NCI-H2227 treated with DMSO at 0.1 percent for 48 hours (cell line): Measurements from ENCODE around the gene ZNF787.
A peak's percentile ranks its signal among the peaks of the same experiment; 100 is the strongest.
"Not testable (repeated sequence)": the region's sequence is repeated elsewhere in the genome, so short reads cannot be mapped to it uniquely, and the experiment has no call there.

Experiments used
- DNase-seq: peaks from one replicate; lab custom pipeline; 2025; lab: John Stamatoyannopoulos, UW

ZNF787 gene

DNA sequence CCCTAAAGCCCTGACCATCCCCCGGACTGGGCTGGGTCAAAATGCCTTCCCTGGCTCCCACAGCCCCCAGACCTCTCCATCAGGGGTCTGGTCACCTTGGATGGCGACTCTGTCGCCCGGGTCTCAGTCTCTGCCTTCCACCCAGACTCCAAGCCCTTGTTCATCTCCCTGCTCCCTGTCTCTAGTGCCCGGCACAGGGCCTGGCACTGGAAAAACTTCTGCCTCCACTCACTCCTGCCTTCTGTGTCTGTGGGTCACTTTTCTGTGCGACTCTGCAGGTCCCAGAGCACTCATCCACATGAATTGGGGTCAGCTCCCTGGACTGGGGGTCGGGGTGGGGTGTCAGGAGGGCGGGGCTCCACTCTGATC lies 1.1 kb downstream of the ZNF787 start:
- DNase-seq: no peak

DNA sequence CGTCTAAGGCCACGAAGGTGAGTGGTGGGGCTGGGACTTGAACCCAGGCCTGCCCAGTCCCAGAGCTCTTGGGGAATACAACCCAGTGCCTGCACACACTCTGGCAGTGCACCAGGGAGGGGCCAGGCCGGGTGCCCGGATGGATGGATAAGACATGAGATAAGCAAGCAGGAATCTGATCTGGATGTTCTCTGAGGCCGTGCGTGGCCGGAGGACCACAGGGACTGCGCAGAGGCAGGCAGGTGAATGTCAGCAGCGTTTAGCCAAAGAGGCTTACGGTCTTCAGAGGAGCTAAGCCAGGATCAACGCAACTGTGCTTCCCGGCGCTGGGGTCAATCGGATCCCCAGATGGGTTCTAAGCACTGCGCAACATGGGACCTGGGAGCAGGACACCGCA lies 1.5 kb downstream of the ZNF787 start:
- DNase-seq: no peak

DNA sequence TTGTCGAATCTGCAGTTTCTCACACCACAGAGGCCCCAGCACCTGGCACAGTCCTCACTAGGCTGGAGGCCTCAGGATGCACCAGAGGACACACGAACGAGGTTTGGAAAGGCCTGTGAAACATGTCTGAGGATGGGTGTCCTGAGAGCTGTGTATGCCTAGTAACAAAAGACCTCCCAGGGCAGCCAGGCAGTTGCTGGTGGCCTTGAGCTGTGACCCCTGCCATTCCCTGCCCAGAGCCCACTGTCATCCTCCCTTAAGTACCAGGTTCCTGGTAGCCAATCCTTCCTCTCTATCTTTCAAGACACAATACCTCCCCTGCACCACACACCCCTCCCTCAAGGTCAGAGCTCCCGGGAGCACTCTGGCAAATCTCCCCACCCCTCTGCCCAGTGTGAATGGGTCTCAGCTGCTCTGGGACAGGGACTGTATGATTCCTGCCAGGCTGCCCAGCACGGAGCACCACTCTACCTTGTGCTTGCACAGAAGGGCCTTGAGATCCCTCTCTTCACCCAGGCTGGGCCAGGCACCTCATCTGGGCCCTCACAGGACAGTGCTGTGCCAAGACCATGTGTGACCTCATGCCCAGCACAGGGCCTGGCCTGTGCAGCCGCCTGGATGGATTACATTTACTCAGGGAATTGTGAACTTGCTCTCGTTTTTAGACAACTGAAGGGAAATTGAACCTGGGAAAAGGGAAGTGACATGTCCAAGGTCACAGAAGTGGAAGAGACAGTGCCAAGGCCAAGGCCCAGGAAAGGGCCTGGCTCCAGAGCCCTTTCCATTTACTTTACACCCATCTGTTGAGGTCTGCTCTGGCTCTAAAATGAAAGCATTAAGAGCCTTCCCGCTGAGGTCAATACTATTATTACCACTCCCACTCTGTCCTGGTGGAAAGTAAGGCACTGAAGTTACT lies 2.2 kb downstream of the ZNF787 start:
- no peak for DNase-seq

DNA sequence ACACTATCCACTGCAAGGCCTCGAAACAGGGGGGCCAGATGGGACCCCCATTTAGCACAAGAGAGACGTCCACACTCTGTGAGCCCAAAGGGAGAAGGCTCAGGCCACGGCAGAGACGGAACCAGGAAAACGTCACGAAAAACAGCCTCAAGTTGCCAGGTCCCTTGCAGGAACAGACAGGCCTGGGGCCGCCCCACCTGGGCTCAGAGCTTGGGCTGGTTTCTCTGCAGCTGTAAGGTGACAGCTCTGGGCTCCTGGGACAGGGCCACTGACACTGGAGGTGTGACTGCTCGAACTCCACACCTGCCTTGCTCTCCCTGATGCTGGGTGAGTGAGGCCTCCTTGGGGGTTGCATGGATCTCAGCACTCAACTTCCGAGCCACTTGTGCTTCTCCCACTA lies 3.2 kb downstream of the ZNF787 start:
- DNase-seq: no peak

DNA sequence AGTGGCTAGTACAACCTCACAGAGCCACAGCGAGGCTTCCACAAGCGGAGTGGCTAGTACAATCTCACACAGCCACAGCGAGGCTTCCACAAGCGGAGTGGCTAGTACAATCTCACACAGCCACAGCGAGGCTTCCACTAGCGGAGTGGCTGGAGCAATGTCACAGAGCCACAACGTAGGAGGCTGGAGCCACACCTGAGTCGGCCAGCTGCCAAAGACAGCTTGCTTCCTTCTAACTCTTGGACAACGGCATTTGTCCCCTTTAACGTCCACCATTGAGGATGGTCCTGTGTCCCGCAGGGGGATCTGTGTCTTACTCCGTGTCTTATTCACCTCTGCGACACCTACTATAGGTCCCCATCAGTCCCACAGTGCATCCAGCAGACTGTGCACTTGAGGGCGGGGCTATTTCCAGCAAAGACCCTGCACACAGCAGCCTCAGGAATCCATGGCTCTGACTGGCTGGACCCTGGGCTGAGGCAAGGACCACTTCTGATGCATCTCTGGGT lies 3.7 kb downstream of the ZNF787 start:
- no peak for DNase-seq

DNA sequence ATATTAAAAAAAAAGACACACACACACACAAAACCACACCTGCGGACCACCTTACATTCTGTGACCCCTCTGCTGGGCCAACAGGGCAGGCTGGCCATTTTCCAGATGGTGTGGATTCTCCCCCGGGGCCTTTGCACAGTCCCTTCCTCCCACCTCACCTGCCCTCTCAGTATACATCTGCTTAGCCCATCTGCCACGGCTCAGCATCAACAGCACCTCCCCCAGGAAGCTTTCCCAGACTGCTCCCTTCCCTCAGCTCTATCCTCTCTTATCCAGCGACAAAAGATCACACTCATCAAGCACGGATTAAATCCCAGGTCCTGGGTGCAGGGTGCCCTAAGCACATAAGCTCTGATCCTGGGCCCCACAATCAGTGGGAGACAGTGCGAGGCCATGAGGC lies 4.5 kb downstream of the ZNF787 start:
- no peak for DNase-seq

DNA sequence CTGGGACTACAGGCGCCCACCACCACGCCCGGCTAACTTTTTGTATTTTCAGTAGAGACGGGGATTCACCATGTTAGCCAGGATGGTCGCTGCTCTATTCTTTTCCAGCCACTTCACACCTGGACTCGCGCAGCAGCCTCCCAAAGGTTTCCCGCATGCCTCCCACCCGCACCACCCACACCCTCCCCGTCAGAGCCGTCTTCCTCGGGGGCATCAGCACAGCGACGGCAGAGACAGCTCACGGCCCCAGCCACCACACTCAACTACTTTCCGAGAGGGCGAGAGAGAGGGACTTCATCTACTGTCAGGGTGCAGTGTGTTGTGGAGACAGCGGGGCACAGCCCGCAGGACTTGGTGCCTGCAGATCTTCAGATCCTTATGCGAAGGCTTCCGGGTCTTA lies 5.6 kb downstream of the ZNF787 start:
- no peak for DNase-seq

DNA sequence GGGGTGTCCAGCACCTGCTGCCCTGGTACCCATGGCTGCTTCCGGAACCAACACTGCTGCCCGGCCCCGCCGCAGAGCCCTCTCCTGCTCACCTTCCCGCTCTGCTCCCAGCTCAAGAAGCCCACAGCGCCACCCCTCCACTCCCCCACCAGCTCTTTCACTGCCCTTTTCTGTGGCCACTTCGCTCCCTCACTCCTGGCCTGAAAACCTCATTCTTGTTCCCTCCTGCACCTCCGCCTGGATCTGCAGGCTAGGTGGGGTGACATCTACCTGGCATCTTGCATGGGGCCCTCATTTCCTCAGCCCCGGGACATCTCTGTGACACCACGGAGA lies 6.4 kb downstream of the ZNF787 start:
- no peak for DNase-seq

DNA sequence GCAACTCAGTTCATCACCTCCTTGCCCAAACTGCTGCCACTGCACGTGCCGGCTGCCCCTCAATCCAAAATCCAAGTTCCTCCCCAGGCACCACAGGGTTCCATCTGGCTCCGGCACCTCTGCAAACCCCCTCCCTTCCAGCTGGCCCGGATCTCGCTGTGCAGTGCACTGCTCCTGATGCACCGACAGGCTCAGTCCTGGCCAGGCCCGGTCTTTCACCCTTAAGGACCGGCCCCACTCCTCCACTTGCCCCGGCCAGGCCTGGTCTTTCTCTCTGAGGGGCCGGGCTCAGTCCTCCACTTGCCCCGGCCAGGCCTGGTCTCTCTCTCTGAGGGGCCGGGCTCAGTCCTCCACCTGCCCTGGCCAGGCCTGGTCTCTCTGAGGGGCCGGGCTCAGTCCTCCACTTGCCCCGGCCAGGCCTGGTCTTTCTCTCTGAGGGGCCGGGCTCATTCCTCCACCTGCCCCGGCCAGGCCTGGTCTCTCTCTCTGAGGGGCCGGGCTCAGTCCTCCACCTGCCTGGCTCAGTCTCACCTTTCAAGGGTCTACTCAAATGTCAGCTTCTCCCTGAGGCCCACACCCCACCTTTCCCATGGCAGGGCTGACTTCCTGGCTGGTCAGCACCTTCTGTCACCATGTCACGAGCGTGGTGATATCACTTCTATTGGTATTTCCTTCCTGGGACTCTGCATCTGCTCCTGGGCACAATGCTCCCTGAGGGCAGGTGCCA lies 6.9 kb downstream of the ZNF787 start:
- no peak for DNase-seq

DNA sequence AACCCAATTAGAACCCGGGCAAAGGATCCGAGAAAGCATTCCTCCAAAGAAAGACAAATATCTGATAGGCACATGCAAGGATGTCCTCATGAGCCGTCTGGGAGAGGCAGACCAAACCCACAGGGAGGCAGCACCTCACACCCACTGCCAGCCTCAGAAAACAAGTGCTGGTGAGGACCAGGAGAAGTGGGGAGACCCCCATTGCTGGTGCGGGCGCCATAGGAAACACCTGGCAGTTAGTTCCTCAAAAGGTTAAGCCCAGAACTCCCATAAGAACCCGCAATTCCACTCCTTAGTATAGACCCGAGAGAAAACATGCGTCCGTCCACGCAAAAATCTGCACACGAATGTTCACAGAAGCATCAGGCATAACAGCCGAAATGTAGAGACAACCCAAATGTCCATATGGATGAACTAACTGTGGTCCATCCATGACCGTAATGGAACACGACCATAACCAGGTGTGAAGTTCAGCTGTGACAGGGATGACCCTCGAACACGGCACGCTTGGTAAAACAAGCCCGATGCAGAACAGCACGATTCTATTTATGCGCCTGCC lies 7.9 kb downstream of the ZNF787 start:
- no peak for DNase-seq

DNA sequence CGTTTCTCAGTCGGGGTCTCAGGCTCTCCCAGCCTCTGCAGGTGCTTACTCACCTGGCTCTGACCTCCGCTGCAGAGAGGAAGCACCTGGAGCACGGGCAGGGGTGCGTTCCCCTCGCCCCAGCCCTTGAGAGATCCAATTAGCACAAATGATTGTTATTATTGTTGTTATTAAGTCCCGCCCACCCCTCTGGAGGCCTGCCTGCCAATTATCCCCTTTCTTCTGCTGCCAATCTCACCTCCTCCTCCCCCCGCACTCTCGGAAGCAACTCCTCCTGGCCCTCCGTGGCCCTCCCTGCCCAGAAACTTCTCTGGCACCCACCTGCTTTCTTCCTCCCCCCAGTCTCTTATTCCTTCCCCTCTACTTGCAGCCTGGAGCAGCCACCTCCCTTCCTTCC lies 8.8 kb downstream of the ZNF787 start:
- DNase-seq: peak; percentile 64

DNA sequence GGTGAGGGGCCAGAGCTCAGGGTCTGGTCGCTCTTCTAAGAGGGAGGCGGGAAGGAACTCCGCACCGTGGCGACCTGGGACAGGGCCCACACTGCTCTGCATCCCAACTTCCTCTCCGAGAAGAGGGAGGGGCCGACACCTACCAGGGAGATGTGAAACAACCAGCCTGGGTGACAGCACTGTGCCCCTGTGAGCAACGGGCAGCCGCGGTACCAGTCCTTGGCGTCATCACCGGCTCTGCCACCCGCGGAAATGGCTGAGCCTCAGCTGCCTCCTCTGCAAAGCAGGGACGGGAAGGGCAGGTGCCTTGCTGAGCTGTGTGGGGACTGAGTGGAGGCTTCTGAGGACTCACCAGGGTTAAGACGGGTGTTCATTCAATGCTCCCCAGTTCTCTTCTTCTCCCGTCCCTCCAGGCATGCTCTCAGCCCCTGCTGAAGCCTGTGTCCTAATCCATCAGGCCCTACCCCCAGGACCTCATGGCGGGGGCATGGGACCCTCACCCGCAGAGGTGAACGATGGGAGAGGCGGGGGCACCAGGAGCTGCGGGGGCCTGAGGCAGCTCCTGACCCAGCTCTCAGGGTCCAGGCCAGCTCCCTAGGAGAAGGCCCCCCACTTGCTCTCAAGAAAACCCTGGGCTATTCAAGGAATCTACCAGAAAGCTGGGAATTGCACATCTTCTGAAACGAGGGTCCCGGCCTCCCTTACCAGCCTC lies 9.3 kb downstream of the ZNF787 start:
- DNase-seq: peak; percentile 42

DNA sequence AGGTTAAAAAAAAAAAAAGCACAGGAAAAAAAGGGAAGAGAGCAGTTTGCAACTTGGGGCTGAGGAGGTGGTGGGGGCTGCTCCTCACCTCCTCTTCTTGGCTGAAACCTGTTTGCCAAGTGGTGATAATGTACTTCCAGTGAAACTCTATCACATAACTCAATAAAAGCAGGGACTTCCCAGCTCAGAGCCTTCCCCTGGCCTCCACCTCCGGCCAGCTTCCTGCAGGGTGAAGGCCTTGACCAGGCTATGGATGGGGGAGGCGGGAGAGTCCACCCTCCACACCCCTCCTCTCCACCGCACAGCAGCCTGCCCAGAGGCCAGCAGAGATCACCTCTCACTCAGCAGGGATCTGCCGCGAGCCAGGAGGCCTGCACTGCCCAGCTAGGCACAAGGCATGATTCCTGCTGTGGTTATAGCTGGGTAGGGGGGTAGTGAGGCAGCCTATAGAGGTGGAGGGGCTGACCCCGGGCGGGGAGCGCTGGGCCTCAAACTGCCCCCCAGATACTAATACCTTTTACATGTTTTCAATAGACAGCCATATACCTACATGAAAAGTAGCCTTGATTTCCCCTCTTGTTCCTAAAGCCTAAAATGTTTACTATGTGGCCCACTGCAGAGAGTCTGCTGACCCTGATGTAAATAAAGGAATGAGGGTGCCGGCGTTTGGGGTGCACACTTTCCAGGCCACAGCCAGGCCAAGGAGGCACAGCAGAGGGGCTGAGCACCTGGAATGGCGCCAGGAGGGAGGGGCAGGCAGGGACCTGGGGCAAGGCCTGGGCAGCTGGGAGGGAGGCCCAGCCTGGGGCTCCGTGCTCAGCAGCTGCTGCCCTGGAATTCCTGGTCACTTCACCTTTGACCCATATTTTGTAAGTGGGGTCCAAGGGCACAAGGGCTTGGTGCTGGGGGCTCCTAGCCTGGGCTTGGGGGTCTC lies 10.3 kb downstream of the ZNF787 start:
- no peak for DNase-seq

DNA sequence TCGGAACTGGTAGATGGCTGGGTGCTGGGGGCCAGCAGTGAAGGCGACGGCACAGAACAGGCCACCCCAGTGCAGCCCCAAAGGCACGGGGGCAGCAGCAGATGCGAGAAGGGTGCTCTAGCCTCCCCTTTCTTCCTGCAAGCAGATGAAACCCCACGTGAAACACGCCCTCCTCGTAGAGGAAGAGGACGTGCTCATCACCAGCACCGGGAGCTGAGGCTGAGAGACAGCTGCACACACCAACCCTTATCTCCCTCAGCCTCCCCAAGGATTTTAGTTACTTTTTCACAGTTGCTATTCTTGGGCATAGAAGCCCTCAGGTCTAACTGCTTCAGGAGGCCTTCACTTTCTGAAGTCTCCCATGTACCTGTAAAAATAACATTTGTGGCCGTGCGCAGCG lies 11.9 kb downstream of the ZNF787 start:
- DNase-seq: no peak

DNA sequence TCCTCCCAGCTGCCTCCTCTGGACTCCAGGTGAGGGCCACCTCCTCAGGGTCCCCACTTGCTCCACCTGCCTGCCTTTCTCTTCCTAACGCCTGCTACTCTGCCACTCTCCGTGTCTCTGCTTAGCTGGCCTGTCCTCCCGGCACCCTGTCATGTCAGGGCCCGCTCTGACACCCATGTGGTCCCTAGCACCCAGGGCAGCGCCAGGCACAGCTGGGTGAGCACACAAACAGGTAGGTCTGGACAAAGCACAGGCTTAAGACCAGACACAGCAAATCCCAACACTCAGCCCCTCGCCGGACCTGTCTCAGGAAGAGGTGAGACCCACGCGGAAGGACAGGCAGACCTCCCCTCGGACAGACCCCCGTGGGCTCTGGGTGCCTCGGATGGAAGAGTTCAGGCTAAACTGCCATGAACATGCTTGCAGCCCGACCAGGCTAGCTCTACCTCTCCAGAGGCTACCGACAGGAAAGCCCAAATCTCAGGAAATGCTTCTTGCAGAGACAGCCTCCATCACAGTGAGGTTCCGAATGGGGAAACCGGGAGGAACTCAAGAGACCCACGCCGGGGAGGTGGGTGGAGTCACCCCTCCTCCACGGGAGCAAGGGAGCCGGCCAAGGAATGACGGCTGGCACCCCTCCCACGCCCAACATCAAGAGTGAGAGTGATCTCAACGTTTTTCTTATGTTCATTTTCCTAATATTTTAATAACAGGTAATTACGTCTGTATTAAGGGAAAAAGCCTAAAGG lies 12.5 kb downstream of the ZNF787 start:
- no peak for DNase-seq

DNA sequence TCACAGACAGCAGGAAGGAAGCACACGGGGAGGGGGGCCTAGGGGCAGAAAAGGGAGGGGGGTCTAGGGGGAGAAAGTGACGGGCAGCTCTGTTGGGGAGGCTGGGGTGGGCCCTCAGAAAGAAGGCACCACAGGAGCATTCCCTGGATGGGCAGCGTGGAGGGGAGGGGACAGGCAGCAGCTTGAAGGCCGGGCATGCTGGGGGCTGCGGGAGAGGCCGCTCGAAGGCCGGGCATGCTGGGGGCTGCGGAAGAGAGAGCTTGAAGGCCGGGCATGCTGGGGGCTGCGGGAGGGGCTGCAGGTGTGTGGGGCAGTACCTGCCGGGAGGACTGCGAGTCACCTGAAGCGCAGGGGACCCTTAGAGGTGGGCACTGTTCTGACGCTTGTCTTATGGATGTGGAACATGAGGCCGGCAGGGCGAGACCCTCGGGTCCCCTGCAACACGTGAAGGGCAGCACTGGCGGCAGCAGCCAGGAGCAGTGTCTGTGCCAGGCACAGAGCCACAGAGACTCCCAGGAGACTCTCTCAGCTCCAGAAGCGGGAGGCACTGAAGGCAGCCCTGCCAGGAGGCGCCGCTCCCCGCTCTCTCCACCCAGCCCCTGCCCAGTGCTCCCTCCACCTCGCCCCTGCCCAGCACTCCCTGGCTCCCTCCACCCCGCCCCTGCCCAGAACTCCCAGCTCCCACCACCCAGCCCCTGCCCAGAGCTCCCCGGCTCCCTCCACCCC lies 13.3 kb downstream of the ZNF787 start:
- no peak for DNase-seq

DNA sequence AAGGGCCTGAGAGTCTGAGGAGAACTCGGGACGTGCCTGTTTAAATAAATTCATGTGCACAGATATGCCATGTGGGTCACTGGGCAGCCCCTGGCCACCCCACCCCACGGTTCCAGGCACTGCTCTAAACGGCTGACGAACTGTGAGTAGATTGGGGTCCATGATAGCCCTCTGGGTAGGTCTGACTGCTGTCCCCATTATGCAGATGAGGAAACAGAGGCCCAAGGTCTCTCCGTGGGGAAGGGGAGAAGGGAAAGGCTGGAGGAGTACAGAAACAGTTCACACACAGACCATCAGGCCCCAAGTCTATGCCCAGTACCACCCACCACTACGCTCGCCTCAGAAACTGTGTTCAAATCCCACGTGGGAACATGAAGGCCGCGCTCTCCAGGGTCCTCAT lies 14.1 kb downstream of the ZNF787 start:
- no peak for DNase-seq

DNA sequence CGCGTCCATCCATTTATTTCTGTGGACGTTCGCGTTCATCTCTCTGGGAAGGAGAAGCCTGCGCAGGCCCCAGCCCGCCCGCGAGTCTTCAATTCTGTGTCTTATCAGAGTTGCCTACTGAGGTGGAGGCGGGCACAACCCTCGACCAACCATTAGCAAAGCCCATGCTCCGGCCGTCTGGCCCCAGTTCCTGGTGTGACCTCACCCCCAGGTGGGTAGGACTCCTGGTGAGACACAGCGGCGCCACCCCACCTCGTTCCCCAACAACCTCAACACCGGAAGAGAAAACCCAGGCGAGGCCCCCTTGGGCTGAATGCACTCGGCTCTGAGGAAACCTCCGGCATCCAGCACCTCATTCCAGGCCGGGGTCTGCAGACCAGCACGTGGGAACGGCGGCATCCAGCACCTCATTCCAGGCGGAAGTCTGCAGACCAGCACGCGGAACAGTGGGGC lies 14.7 kb downstream of the ZNF787 start:
- DNase-seq: no peak

DNA sequence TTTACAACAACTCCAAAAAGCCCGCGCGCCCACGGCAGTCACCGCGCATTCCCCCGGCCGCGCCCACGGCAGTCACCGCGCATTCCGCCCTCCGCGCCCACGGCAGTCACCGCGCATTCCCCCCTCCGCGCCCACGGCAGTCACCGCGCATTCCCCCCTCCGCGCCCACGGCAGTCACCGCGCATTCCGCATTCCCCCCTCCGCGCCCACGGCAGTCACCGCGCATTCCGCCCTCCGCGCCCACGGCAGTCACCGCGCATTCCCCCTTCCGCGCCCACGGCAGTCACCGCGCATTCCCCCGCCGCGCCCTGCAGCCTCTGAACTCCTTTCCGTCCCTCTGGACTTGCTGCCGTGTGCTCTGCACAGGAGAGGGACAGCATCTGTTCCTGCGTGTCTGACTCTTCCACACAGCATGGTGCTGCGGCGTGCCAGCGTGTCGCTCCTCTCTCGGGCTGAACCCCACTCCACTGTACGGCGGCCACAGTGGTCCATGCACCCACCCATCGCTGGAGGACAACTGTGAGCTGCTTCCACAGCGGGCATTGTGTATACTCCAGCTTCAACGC lies 15.2 kb downstream of the ZNF787 start:
- DNase-seq: not testable (repeated sequence)
